Kidney epithelial cell (primary cell): ENCODE data around the gene FAM174C. TPM values are rescaled to one million over a fixed set of nuclear protein-coding genes. Genes with fewer than 3 reads are reported as not detected.

Source experiments
- DNase-seq: peaks from one replicate; pipeline ENCODE4 v3.0.0-alpha.2; 2010; ENCODE audit warnings: low read depth
- H3K27me3 ChIP-seq: 2 replicates; pipeline ENCODE4 v1.6.0; 2011; ENCODE audit warnings: low read length; ENCODE audit not compliant: control insufficient read depth, insufficient read depth
- H3K36me3 ChIP-seq: 2 replicates; pipeline ENCODE4 v1.5.1; 2011; ENCODE audit warnings: low read length; ENCODE audit not compliant: control insufficient read depth, insufficient read depth
- H3K4me3 ChIP-seq: 2 replicates; pipeline ENCODE4 v1.5.1; 2011; ENCODE audit warnings: low read depth, mild to moderate bottlenecking, control low read depth, low read length
- CTCF ChIP-seq: IDR thresholded peaks from 2 replicates; pipeline ENCODE4 v1.5.1; 2011; ENCODE audit warnings: mild to moderate bottlenecking, moderate library complexity, low read length, control low read depth, inconsistent platforms; ENCODE audit not compliant: insufficient read depth, poor library complexity, severe bottlenecking
- total RNA-seq: library from RNA; depleted of rRNA; stranded (reverse); fragments of >200 nt; gene quantifications from 2 replicates; pipeline ENCODE4 v1.2.3, GENCODE V29; 2015

Gene FAM174C
- total RNA-seq, 1 donor from 2014 or later: 75.0 TPM

- Histone ChIP-seq H3K27me3 (peaks cover 82% of the 10 kb centered on the region), H3K36me3 (no peaks in the 10 kb centered on the region), H3K4me3 (no peak overlapping the region)
- no peak for DNase-seq
- TF ChIP-seq CTCF: no peak
Measured at GRCh38 chr19:1288226-1288612, 12.9 kb downstream of the FAM174C start.

- no peak for DNase-seq
- Histone ChIP-seq H3K36me3 (no peaks in the 10 kb centered on the region), H3K4me3 (no peak overlapping the region), H3K27me3 (peaks cover 77% of the 10 kb centered on the region)
- no peak for TF ChIP-seq CTCF
Measured at GRCh38 chr19:1288833-1289685, 13.7 kb downstream of the FAM174C start.

- TF ChIP-seq CTCF: no peak
- H3K27me3 ChIP-seq: peaks cover 77% of the 10 kb centered on the region
- H3K36me3 ChIP-seq: no peaks in the 10 kb centered on the region
- DNase-seq: no peak
- no peak overlapping the region for H3K4me3 ChIP-seq
Measured at GRCh38 chr19:1289686-1290025, 14.3 kb downstream of the FAM174C start.

- H3K36me3 ChIP-seq: no peaks in the 10 kb centered on the region
- no peak for TF ChIP-seq CTCF
- no peak for DNase-seq
- H3K4me3 ChIP-seq: no peak overlapping the region
- peaks cover 77% of the 10 kb centered on the region for H3K27me3 ChIP-seq
Measured at GRCh38 chr19:1290196-1290702, 14.9 kb downstream of the FAM174C start.

GRCh38 chr19:1290703-1291651 lies 15.6 kb downstream of the FAM174C start:
- Histone ChIP-seq H3K36me3 (no peaks in the 10 kb centered on the region), H3K27me3 (peaks cover 80% of the 10 kb centered on the region), H3K4me3 (no peak overlapping the region)
- no peak for TF ChIP-seq CTCF
- DNase-seq: no peak
